ENCODE results near the gene PFDN4. TPM values are rescaled to one million over a fixed set of nuclear protein-coding genes. Genes with fewer than 3 reads are reported as not detected.

The PFDN4 gene
- total and polyA plus RNA-seq, 2 of the 13 experiments (the other 11 are each of a cell fraction or from before 2014, with no cell fraction given) = 59.8 to 227 TPM

- no peak for TF ChIP-seq ZNF562 (CRISPR knock-in tag; IDR thresholded peaks at IDR 0.05; ENCODE audit: borderline replicate concordance)
- TF ChIP-seq MIXL1 (CRISPR knock-in tag; IDR thresholded peaks at IDR 0.05) = 0 out of 2 replicates have a peak, but pooled peaks have one; percentile 23
- TF ChIP-seq NRL (CRISPR knock-in tag; IDR thresholded peaks at IDR 0.05; ENCODE audit: borderline replicate concordance) = no peak
- no peak for TF ChIP-seq ZNF564 (CRISPR knock-in tag; IDR thresholded peaks at IDR 0.05)
- TF ChIP-seq TEAD3 (CRISPR knock-in tag; optimal IDR thresholded peaks at IDR 0.05; ENCODE audit: borderline replicate concordance) = peak; percentile 94
- 0 out of 2 replicates have a peak, but pooled peaks have one; percentile 13 for TF ChIP-seq ZNF331 (CRISPR knock-in tag; IDR thresholded peaks at IDR 0.05)
- TF ChIP-seq HNF1B (CRISPR knock-in tag; IDR thresholded peaks at IDR 0.05) = no peak
- TF ChIP-seq LRRFIP1 (CRISPR knock-in tag; conservative IDR thresholded peaks at IDR 0.05) = no peak
- 0 out of 2 replicates have a peak, but pooled peaks have one; percentile 10 for TF ChIP-seq ISL2 (CRISPR knock-in tag; IDR thresholded peaks at IDR 0.05)
- no peak for TF ChIP-seq PRDM10 (CRISPR knock-in tag; IDR thresholded peaks at IDR 0.05; ENCODE audit: low read depth)
- TF ChIP-seq ZNF225 (CRISPR knock-in tag; IDR thresholded peaks at IDR 0.05) = no peak
- no peak for TF ChIP-seq RFXANK (CRISPR knock-in tag; IDR thresholded peaks at IDR 0.05)
- TF ChIP-seq GLI4 (CRISPR knock-in tag; IDR thresholded peaks at IDR 0.05; ENCODE audit: borderline replicate concordance) = 0 out of 2 replicates have a peak, but pooled peaks have one; percentile 26
- TF ChIP-seq RNF219 (CRISPR knock-in tag; IDR thresholded peaks at IDR 0.05) = 0 out of 2 replicates have a peak, but pooled peaks have one; percentile 45
- no peak for TF ChIP-seq ZHX1 (CRISPR knock-in tag; IDR thresholded peaks at IDR 0.05; ENCODE audit: low read depth)
Observed at GRCh38 chr20:54209216-54209813, 1.4 kb downstream of the PFDN4 start (continued).
